GM12892 (cell line): ENCODE measurements around the gene KMT2C.

Source experiments
- DNase-seq: peaks from one replicate; pipeline ENCODE4 v3.0.0; 2011; ENCODE audit not compliant: insufficient read length
- FAIRE-seq: peaks from 2 replicates; lab custom pipeline; 2011; peaks lifted over from hg19 to GRCh38; lab: Jason Lieb, UNC
- POLR2A ChIP-seq: IDR thresholded peaks from 2 replicates; pipeline ENCODE4 v1.6.1; 2011; ENCODE audit warnings: low read depth, low read length, control low read depth
- POLR2AphosphoS5 ChIP-seq: IDR thresholded peaks from 2 replicates; pipeline ENCODE4 v1.6.1; 2011; ENCODE audit warnings: low read depth, low read length, control low read depth
- TAF1 ChIP-seq: IDR thresholded peaks from 2 replicates; pipeline ENCODE4 v1.6.1; 2011; ENCODE audit warnings: low read depth, mild to moderate bottlenecking, control low read depth, low read length, borderline replicate concordance

The KMT2C gene

GRCh38 chr7:152107945-152108344 lies 327.9 kb downstream of the KMT2C start:
- DNase-seq, result no peak
- FAIRE-seq, result no peak
- TF ChIP-seq TAF1 (no peak), POLR2AphosphoS5 (no peak), POLR2A (no peak)

- TF ChIP-seq TAF1 (no peak), POLR2AphosphoS5 (no peak)
- no peak for FAIRE-seq
These were observed 328.8 kb downstream of the KMT2C start for GRCh38 chr7:152106990-152107389.

GRCh38 chr7:152105205-152105604 lies 330.6 kb downstream of the KMT2C start:
- TF ChIP-seq TAF1, result no peak
- TF ChIP-seq POLR2AphosphoS5, result no peak
- no peak for TF ChIP-seq POLR2A
- FAIRE-seq (no peak), DNase-seq (no peak)

More at GRCh38 chr7:152106990-152107389, 328.8 kb downstream of the KMT2C start:
- no peak for DNase-seq

GRCh38 chr7:152103691-152104090 lies 332.1 kb downstream of the KMT2C start:
- no peak for DNase-seq
- no peak for FAIRE-seq
- no peak for TF ChIP-seq POLR2AphosphoS5
- no peak for TF ChIP-seq TAF1
- TF ChIP-seq POLR2A, result no peak

- DNase-seq, result no peak
- FAIRE-seq, result no peak
- TF ChIP-seq POLR2AphosphoS5 (no peak), TAF1 (no peak), POLR2A (no peak)
These were observed 332.7 kb downstream of the KMT2C start for GRCh38 chr7:152103066-152103465.

GRCh38 chr7:152097330-152097729 lies 338.5 kb downstream of the KMT2C start:
- DNase-seq, result no peak
- no peak for FAIRE-seq
- TF ChIP-seq TAF1 (no peak), POLR2AphosphoS5 (no peak), POLR2A (no peak)

GRCh38 chr7:152095771-152096170 lies 340.0 kb downstream of the KMT2C start:
- DNase-seq (no peak), FAIRE-seq (no peak)
- TF ChIP-seq POLR2A (no peak), TAF1 (no peak), POLR2AphosphoS5 (no peak)

GRCh38 chr7:152093717-152094116 lies 342.1 kb downstream of the KMT2C start:
- no peak for TF ChIP-seq TAF1
- TF ChIP-seq POLR2A, result no peak
- TF ChIP-seq POLR2AphosphoS5, result no peak
- FAIRE-seq, result no peak
- no peak for DNase-seq

- DNase-seq (no peak), FAIRE-seq (no peak)
- TF ChIP-seq TAF1 (no peak), POLR2A (no peak), POLR2AphosphoS5 (no peak)
These were observed 345.1 kb downstream of the KMT2C start for GRCh38 chr7:152090747-152091146.

GRCh38 chr7:152089183-152089582 lies 346.6 kb downstream of the KMT2C start:
- no peak for TF ChIP-seq POLR2A
- no peak for TF ChIP-seq TAF1
- TF ChIP-seq POLR2AphosphoS5, result no peak
- FAIRE-seq, result no peak
- DNase-seq, result no peak

GRCh38 chr7:152086513-152086912 lies 349.3 kb downstream of the KMT2C start:
- no peak for DNase-seq
- FAIRE-seq, result no peak

GRCh38 chr7:152085131-152085530 lies 350.7 kb downstream of the KMT2C start:
- TF ChIP-seq TAF1 (no peak), POLR2A (no peak), POLR2AphosphoS5 (no peak)
- DNase-seq, result no peak
- FAIRE-seq, result no peak

More at GRCh38 chr7:152086513-152086912, 349.3 kb downstream of the KMT2C start:
- TF ChIP-seq POLR2AphosphoS5, result no peak
- TF ChIP-seq TAF1, result no peak
- TF ChIP-seq POLR2A, result no peak
